HTR-8/SVneo (cell line): Measurements from ENCODE around the gene SLC27A2.

ENCODE experiments used
- DNase-seq: peaks from one replicate; pipeline ENCODE4 v3.0.0; 2011; ENCODE audit warnings: low spot score, mixed read lengths; ENCODE audit not compliant: insufficient read length
- FAIRE-seq: peaks from 2 replicates; lab custom pipeline; 2011; peaks lifted over from hg19 to GRCh38; lab: Jason Lieb, UNC

SLC27A2 gene

DNA sequence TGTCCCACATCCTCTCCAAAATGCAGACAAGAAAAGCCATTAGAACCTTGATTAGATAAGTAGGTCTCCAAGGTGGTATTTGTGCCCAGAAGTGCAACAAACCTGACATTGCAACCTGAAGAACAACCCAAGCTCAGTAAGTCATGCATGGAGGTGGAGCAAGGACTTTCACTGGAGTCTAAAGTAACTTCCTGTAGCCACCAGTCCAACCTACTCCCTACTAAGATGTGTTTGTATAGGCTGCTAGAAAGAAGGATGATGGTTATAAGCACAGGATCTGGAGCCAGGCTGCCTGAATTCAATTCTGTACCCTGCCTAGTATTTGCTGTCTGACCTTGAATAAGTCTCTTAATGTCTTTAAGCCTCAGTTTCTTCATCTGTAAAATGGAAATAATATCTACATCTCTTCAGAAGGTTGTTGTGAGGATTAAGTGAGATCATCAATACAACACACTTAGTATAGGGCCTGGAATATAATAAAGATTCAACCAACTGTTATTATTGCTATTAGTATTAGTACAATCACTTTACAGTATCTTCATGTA is 51.3 kb downstream of the SLC27A2 start:
- FAIRE-seq (no peak), DNase-seq (no peak)

- FAIRE-seq (no peak), DNase-seq (no peak)
Measured at GRCh38 chr15:50234764-50235163, 52.8 kb downstream of the SLC27A2 start.

DNA sequence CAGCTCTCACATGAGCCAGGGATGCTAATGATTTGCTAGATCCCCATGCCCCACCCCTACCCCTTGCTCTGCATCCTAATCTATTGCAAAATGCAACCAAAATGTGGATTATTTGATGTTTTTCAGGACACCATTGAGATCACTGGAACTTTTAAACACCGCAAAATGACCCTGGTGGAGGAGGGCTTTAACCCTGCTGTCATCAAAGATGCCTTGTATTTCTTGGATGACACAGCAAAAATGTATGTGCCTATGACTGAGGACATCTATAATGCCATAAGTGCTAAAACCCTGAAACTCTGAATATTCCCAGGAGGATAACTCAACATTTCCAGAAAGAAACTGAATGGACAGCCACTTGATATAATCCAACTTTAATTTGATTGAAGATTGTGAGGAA is 53.8 kb downstream of the SLC27A2 start:
- no peak for FAIRE-seq
- no peak for DNase-seq

DNA sequence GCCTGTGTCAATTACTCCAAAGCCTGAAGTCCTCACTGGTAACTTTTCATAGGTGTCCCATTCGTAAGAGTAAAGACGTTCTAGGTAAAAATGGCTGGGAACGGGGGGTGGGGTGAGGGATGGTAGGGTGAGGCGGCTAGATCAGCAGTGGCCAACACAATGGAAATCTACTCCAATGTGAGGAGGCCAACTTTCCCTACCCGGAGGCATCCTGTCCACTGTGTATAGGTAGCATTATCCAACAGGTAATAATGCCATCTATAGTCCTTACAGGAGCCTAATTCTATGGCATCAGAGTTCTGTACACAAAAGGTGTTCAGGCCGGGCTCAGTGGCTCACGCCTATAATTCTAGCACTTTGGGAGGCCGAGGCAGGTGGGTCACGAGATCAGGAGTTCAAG is 54.4 kb downstream of the SLC27A2 start:
- DNase-seq (no peak), FAIRE-seq (no peak)

- FAIRE-seq = no peak
- DNase-seq = no peak
Measured at GRCh38 chr15:50238255-50238654, 56.3 kb downstream of the SLC27A2 start.

DNA sequence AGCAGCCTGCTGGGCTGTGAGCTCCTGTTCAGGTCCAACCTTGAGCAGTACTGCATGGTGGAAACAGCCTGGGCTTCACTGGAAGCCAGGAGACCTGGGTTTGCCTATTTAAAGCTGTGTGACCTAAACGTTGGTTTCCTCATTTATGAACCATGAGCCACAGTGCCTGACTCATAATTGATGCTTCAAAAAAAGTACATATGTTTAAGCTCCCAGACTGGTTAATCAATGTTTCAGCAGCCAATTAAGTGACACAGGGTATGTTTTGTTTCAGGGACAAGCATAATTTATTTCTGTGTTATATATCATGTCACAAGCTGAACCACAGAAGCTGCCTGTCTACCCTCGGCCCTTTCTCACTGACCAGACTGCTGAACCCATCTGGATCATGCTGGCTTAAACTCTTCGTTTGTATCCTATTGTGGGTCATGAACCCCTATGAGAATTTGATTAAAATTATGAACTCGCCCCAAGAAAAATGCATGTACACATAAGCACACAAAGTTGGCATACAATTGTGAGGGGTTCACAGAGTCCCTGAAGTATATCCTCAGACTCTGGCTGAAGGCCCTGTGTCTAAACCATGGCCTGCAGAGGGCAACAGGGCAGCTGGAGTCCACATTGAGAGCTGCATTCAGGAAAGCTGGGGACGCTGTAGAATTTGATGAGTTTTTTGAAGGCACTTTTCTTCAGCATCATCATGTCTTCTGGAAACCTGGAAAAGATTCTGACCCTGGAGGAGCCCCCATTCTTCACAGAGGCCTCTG is 59.9 kb downstream of the SLC27A2 start:
- no peak for DNase-seq

DNA sequence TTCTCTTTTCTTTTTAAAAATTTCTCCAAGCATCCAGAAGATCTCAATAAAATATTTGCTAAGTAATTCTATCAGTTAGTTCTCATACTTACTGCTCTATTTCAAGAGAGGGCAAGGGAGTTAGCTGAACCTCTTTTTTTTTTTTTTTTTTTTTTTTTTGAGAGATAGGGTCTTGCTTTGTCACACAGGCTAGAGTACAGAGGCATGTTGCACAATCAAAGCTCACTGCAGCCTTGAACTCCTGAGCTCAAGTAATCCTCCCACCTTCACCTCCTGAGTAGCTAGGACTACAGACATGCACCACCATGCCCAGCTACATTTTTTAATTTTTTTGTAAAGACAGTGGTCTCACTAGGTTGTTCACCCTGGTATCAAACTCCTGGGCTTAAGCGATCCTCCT is 62.2 kb downstream of the SLC27A2 start:
- DNase-seq (no peak), FAIRE-seq (no peak)

More for the DNA sequence above, 59.9 kb downstream of the SLC27A2 start:
- FAIRE-seq = no peak

DNA sequence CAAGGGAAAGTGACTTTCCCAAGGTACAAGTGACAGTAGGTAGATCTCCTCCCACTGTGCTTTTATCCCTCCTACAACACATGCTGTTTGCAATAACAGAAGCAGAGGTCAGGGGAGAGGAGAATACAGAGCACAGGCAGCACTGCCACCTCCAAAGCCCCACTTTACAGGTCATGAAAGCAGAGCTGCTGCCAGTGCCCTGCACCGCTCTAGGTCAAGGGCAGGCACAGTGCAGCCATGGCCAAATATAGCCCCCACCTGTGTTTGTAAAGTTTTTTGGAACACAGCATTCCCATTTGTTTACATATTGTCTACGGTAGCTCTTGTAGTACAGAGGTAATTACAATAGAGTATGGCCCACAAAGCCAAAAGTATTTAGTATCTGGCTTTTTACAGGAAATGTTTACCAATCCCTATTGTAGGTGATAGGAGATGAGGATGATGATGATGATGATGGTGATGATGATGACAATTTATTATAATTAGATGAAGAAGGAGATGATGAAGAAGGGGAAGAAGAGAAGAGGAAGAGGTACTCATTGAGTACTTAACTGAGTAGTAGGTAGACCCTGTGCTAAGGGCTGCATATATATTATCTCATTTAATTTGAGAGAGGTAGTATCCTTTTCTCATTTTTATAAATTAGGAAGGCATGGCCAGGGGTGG is 63.1 kb downstream of the SLC27A2 start:
- FAIRE-seq = no peak

DNA sequence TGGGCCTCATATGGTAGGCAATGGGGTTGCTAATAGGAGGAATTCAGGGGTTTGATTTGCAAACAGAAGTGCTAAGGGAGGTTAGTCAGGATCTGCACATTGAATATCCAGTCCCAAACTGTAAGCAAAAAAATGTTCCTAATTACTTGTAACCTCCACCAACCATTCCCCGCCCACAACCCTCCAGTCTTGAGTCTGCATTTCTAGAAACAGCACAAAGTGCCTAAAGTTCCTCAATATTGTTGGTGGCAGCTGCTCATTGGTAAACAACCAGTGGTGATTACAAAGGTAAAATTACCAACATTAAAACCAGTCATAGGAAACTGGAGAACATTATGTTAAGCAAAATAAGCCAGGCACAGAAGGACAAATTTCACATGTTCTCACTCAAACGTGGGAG is 64.6 kb downstream of the SLC27A2 start:
- DNase-seq (no peak), FAIRE-seq (no peak)

More for the DNA sequence above, 63.1 kb downstream of the SLC27A2 start:
- no peak for DNase-seq

DNA sequence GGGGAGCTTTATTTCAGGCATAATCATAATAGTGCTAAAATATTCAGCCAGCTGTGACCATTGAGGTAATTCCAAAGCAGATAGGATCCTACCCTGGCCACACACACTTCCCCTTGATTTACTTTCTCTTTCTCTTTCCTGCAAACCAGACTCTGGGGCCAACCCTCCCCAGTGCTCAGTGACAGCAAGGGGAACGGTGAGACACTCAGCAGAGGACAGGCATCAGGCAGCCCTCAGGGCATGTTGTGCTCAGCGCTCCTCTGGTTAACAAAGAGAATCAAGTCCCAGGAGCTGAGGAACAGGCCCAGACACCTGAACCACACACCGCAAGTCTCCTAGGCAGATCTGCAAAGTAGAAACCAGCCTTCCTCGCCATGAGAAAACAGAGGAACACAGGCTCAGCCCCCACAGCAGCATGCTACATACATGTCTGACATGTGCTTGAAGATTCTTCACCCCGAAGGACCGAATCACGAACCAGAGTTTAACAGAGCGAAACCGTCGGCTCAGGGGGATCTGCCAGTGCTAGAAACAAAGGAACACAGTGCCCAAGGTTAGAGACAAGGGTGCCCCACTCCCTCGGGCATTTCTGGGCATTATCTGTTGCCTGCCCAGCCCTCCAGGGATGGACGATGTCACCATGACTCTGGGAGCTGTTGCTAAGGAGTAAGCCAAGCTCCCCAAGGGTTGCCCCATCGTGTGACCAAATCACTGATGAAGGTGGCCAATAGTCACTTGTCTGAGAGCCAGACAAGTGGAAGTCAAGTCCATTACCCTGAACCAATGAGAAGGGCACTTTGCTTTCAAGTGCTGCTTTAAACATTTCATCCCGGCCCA is 66.0 kb downstream of the SLC27A2 start:
- FAIRE-seq = no peak
- DNase-seq = no peak

DNA sequence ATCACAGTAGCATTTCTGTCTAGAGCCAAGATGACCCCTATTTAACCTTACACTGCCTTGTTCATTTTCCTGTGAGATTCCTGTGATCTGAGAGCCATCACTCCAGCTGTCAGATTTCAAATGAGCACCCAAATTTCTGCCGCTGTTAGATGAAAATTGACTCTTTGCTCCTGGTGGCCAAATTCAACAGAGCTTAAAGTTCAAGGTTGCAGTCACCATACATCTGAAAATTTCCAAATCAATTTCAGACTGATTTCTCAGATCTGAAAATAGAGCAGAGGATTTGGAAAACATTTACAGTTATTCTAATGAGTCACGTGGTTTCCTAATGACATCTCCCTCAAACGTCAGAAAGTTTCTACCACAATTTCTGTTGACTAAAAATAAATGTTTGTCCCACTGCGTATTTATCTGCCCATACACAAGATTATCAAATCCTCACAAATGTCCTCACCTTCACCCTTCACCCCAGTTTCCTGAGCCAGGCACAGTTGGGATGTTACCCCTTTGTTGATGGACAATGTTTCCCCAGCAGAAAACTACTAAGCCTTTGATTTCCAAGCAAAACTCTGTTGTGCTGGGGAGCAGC is 67.1 kb downstream of the SLC27A2 start:
- no peak for FAIRE-seq
- DNase-seq = no peak

DNA sequence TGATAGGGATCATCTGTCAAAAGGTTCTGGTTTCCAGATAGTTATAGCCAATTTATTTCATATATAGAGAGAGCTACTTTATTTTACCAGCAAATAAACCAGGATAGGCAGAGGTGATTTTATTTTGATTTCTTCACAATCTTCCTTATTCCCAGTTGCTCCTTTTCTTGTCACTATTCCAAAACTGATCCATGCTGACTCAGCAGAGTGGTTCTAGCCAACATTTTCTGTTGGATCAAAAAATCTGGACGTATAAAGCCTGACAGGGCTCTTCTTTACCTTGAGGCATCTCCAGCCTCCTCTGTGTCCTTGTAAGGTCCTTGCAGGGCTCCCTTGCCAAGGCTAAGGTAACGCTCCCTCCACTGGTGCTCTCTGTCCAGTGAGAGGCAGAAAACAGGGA is 67.7 kb downstream of the SLC27A2 start:
- FAIRE-seq (no peak), DNase-seq (no peak)

- FAIRE-seq (no peak), DNase-seq (no peak)
Measured at GRCh38 chr15:50250760-50251394, 68.9 kb downstream of the SLC27A2 start.

DNA sequence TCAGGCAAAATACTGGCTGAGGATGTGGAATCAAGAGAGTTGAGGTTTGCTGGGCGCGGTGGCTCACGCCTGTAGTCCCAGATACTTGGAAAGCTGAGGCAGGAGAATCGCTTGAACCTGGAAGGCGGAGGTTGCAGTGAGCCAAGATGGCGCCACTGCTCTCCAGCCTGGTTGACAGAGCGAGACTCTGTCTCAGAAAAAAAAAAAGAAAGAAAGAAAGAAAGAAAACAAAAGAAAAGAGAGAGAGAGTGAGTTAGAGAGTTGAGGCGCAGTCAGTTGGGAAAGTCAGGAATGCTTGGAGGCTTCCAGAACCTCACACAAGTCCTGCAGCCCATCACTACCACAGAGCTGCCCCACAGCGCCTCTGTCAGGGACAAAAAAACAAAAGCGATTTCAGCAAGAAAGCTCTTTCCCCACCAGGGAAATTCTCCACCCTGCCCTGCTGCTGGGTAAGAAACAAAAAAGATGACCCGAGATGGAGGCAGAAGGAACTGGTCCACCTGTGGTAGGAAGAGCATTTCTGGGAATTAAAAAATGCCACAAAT is 69.7 kb downstream of the SLC27A2 start:
- FAIRE-seq (no peak), DNase-seq (no peak)

GRCh38 chr15:50252556-50252955 is 70.6 kb downstream of the SLC27A2 start:
- no peak for DNase-seq
- no peak for FAIRE-seq

DNA sequence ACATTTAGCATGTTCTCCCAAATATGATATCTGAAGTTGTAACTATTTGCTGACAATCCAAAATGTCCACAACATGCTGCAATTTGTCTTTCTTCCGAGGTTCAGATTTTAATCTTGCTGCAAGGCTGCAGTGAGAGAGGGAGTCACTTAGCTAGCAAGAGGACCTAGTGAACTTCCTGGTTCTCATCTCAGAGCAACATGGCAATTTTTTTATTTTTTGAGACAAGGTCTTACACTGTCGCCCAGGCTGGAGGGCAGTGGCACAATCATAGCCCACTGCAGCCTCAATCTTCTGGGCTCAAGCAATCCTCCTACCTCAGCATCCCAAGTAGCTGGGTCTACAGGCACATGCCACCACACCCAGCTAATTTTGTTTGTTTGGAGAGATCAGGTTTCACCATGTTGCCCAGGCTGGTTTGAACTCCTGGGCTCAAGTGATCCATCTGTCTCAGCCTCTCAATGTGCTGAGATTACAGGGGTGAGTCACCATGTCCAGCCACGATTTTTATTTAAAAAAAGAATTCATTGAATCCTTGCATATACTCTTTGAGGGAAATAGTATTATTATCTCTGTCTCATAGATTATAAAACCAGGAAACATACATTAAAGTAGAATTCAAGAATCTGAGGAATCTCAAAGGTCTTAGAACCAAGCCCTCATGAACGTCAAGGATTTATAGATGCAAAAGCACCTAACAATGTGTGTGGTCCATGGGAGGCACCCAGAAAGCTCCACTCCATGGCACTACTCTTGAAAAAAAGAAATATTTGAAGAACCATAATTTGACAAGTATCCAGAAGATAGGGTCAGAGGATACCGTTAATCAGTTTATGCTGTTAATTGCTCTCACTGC is 74.4 kb downstream of the SLC27A2 start:
- DNase-seq (no peak), FAIRE-seq (no peak)

DNA sequence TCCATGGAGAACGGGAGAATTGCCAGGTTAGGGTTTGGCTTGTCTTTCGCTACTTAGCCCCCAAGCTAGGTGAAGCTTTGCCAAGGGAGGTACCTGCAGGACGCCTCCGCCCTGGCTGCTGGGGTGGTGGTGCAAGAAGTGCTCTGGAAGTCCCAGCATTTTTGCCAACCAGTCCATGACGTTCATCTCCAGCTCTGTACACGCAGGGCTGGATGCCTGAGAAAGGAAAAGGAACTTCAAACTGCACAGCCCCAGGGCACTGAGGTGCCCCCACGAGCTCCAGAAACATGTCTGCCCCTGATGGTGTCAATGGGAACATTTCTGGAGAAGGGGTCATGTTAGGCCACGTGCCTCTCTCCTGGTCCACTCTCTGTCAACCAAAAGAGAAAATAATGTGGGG is 75.3 kb downstream of the SLC27A2 start:
- FAIRE-seq = no peak

GRCh38 chr15:50257924-50258323 is 75.9 kb downstream of the SLC27A2 start:
- FAIRE-seq = no peak
- peak; percentile 45 for DNase-seq

More for the DNA sequence above, 75.3 kb downstream of the SLC27A2 start:
- no peak for DNase-seq

GRCh38 chr15:50259276-50259675 is 77.3 kb downstream of the SLC27A2 start:
- FAIRE-seq (no peak), DNase-seq (no peak)
